Measurements from ENCODE around the gene MARCHF10. TPM values are rescaled to one million over a fixed set of nuclear protein-coding genes. Genes with fewer than 3 reads are reported as not detected.

The MARCHF10 gene
- polyA plus RNA-seq, 3 donors, result not detected

DNA sequence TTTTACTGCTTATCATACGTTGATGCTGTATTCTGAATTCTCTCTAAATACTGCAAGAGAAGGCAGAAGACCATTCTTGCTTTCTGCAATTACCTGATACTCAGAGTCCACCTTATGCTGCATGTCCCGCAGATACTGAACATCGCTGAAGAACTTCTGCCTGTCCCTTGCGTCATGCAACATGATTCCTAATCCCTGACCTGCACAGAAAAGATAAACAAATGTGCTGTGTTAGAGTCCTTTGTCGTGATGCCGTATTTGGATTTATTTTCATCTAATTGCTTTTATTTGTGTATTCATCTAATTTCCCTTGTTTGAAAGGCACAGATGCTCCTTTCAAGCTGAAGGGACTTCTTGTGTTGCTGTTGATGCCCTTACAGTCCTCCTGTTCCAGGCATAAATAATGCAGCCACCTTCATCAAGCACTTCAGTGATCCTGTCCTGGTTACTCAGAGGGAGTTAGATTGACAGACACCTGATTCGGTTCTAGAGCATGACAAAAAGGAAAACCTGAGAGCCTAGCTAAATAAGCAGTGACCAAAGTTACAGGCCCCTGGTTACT, 6.5 kb downstream of the MARCHF10 start:
- H3K27me3 ChIP-seq (ENCODE audit: control insufficient read depth in 2 of 2, insufficient read depth in 2 of 2, low read length in 2 of 2), result peaks cover 2% of the 10 kb centered on the region in 2 donors

DNA sequence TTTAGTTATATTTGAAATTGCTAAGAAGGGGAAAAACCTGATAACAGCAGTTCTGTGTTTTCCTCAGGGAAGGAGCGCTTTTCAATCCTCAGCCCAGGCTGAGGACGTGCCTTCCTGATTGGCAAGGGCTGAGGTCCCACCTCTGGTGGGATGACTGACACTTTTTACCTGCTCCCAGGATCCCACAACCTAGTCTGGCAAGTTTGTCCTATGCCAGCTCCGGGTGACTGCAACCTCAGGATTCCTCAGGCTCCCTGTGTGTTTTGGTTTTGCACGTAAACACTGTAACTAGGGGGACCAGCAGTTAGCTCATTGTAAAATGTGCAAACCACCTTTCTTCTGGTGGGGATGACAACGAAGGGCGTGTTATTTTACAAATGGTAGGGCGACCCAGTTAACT, 7.5 kb downstream of the MARCHF10 start:
- Histone ChIP-seq H3K4me1 (ENCODE audit: control insufficient read depth in 1 of 2, insufficient read depth in 2 of 2, low read length in 2 of 2) (no peaks in the 10 kb centered on the region), H3K4me2 (replicated peaks; ENCODE audit: extremely low read depth, low read length, poor library complexity, severe bottlenecking) (no peak overlapping the region), H3K9ac (ENCODE audit: insufficient read depth, low read length, poor library complexity, severe bottlenecking) (no peak overlapping the region), H3K79me2 (ENCODE audit: insufficient read depth, low read length) (no peaks in the 10 kb centered on the region), H3K4me3 (replicated peaks in 1 of 3; ENCODE audit: low read depth in 2 of 3, low read length in 3 of 3) (no peak overlapping the region), H2AFZ (ENCODE audit: insufficient read depth, low read depth, low read length, poor library complexity, severe bottlenecking) (no peak overlapping the region), H3K9me3 (replicated peaks in 1 of 2; ENCODE audit: control insufficient read depth in 1 of 2, insufficient read depth in 1 of 2, low read length in 2 of 2) (no peaks in the 10 kb centered on the region), H3K27me3 (ENCODE audit: control insufficient read depth in 2 of 2, insufficient read depth in 2 of 2, low read length in 2 of 2) (no peaks in the 10 kb centered on the region), H4K20me1 (ENCODE audit: insufficient read depth, low read length) (no peaks in the 10 kb centered on the region), H3K27ac (ENCODE audit: low read depth in 1 of 2, low read length in 2 of 2) (no peak overlapping the region), H3K36me3 (replicated peaks in 1 of 2; ENCODE audit: control insufficient read depth in 1 of 2, insufficient read depth in 2 of 2, low read length in 2 of 2) (no peaks in the 10 kb centered on the region)
- H3K27ac Mint-ChIP-seq, result no peak overlapping the region
- H3K9me3 Mint-ChIP-seq, result no peaks in the 10 kb centered on the region
- TF ChIP-seq, protein P1, sequence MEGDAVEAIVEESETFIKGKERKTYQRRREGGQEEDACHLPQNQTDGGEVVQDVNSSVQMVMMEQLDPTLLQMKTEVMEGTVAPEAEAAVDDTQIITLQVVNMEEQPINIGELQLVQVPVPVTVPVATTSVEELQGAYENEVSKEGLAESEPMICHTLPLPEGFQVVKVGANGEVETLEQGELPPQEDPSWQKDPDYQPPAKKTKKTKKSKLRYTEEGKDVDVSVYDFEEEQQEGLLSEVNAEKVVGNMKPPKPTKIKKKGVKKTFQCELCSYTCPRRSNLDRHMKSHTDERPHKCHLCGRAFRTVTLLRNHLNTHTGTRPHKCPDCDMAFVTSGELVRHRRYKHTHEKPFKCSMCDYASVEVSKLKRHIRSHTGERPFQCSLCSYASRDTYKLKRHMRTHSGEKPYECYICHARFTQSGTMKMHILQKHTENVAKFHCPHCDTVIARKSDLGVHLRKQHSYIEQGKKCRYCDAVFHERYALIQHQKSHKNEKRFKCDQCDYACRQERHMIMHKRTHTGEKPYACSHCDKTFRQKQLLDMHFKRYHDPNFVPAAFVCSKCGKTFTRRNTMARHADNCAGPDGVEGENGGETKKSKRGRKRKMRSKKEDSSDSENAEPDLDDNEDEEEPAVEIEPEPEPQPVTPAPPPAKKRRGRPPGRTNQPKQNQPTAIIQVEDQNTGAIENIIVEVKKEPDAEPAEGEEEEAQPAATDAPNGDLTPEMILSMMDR (IDR thresholded peaks at IDR 0.05), result no peak
- H3K4me3 Mint-ChIP-seq, result no peak overlapping the region
- H3K36me3 Mint-ChIP-seq, result no peaks in the 10 kb centered on the region
- intact Hi-C loops (cut with micrococcal nuclease), result no loop called here
- 87% methylated on average over 4 of the region's 7 CpGs for WGBS (ENCODE audit: insufficient coverage)
- DNase-seq, result no peak
- H3K4me1 Mint-ChIP-seq, result peaks cover 7% of the 10 kb centered on the region
- H3K27me3 Mint-ChIP-seq (ENCODE audit: low read depth in 3 of 3), result peaks cover 0 to 4% (median 1%) of the 10 kb centered on the region in 3 donors

More for the DNA sequence above, 6.5 kb downstream of the MARCHF10 start:
- Mint-ChIP-seq H3K9me3 (no peaks in the 10 kb centered on the region), H3K4me3 (no peak overlapping the region), H3K36me3 (no peaks in the 10 kb centered on the region), H3K27me3 (ENCODE audit: low read depth in 3 of 3) (peaks cover 0 to 4% (median 4%) of the 10 kb centered on the region in 3 donors), H3K27ac (no peak overlapping the region), H3K4me1 (peaks cover 7% of the 10 kb centered on the region)
- no peaks in the 10 kb centered on the region for H3K9me3 ChIP-seq (replicated peaks in 1 of 2; ENCODE audit: control insufficient read depth in 1 of 2, insufficient read depth in 1 of 2, low read length in 2 of 2)
- no peak overlapping the region for H3K4me2 ChIP-seq (replicated peaks; ENCODE audit: extremely low read depth, low read length, poor library complexity, severe bottlenecking)
- WGBS (ENCODE audit: insufficient coverage), result 95% methylated on average over 4 of the region's 7 CpGs
- H3K4me1 ChIP-seq (ENCODE audit: control insufficient read depth in 1 of 2, insufficient read depth in 2 of 2, low read length in 2 of 2), result no peaks in the 10 kb centered on the region
- TF ChIP-seq, protein P1 (IDR thresholded peaks at IDR 0.05), result no peak
- DNase-seq, result no peak
- H3K79me2 ChIP-seq (ENCODE audit: insufficient read depth, low read length), result no peaks in the 10 kb centered on the region
- no peaks in the 10 kb centered on the region for H4K20me1 ChIP-seq (ENCODE audit: insufficient read depth, low read length)
- no peak overlapping the region for H3K9ac ChIP-seq (ENCODE audit: insufficient read depth, low read length, poor library complexity, severe bottlenecking)
- no peaks in the 10 kb centered on the region for H3K36me3 ChIP-seq (replicated peaks in 1 of 2; ENCODE audit: control insufficient read depth in 1 of 2, insufficient read depth in 2 of 2, low read length in 2 of 2)
- H2AFZ ChIP-seq (ENCODE audit: insufficient read depth, low read depth, low read length, poor library complexity, severe bottlenecking), result no peak overlapping the region
- no peak overlapping the region for H3K27ac ChIP-seq (ENCODE audit: low read depth in 1 of 2, low read length in 2 of 2)
- intact Hi-C loops (cut with micrococcal nuclease), result no loop called here
- no peak overlapping the region for H3K4me3 ChIP-seq (replicated peaks in 1 of 3; ENCODE audit: low read depth in 2 of 3, low read length in 3 of 3)

All from CD14-positive monocyte (primary cell).